MCF 10A (cell line): ENCODE data around the gene ALDH1B1. TPM values are rescaled to one million over a fixed set of nuclear protein-coding genes. Genes with fewer than 3 reads are reported as not detected.
A peak's percentile ranks its signal among the peaks of the same experiment; 100 is the strongest.

Experiments
- BruUV-seq: library from RNA; stranded (reverse); fragments of 400-500 nt; replicated peaks from 2 replicates; lab custom pipeline; 2021; lab: Mats Ljungman, UMichigan
- CTCF ChIA-PET: fragments of 300-600 bp; sonication (Branson Sonifier 250); formaldehyde crosslinking; extraction: SDS; loops from one replicate; lab custom pipeline; 2021; ENCODE audit warnings: antibody characterized with exemption, inconsistent platforms; lab: Yijun Ruan, JAX
- POLR2A ChIA-PET: fragments of 300-600, 350-650 bp; sonication (Branson Sonifier 250); formaldehyde crosslinking; extraction: SDS; loops from one replicate; lab custom pipeline; 2020; ENCODE audit warnings: antibody characterized with exemption, inconsistent platforms; lab: Yijun Ruan, JAX
- DNase-seq: peaks from one replicate; pipeline ENCODE4 v3.0.0-alpha.2; 2018; ENCODE audit not compliant: unreplicated experiment
- H3K27ac Mint-ChIP-seq: one replicate; pipeline ENCODE4 v1.8.0; 2022; ENCODE audit warnings: mild to moderate bottlenecking, low read depth, mixed read lengths; ENCODE audit not compliant: unreplicated experiment
- H3K27me3 Mint-ChIP-seq: one replicate; pipeline ENCODE4 v1.8.0; 2022; ENCODE audit warnings: mixed read lengths; ENCODE audit not compliant: insufficient read depth, unreplicated experiment
- H3K36me3 Mint-ChIP-seq: one replicate; pipeline ENCODE4 v1.8.0; 2022; ENCODE audit warnings: mild to moderate bottlenecking, moderate library complexity, mixed read lengths; ENCODE audit not compliant: insufficient read depth, unreplicated experiment
- H3K4me1 Mint-ChIP-seq: one replicate; pipeline ENCODE4 v1.8.0; 2022; ENCODE audit warnings: mixed read lengths; ENCODE audit not compliant: insufficient read depth, unreplicated experiment
- H3K4me3 Mint-ChIP-seq: one replicate; pipeline ENCODE4 v1.8.0; 2022; ENCODE audit warnings: mild to moderate bottlenecking, moderate library complexity, mixed read lengths; ENCODE audit not compliant: unreplicated experiment
- H3K9me3 Mint-ChIP-seq: one replicate; pipeline ENCODE4 v1.8.0; 2022; ENCODE audit warnings: mixed read lengths; ENCODE audit not compliant: unreplicated experiment
- intact Hi-C: fragments of 100-400 bp; cut with micrococcal nuclease; formaldehyde crosslinking; loops from 2 replicates; pipeline ENCODE4 v1.14.1; 2022
- total RNA-seq: library from RNA; stranded (reverse); gene quantifications from 2 replicates; pipeline ENCODE4 v1.2.3, GENCODE V29; 2022
- TF ChIP-seq, protein P1 (sequence below): fragments of 200-600 bp; IDR thresholded peaks from one replicate; pipeline ENCODE4 v1.8.0; 2022; ENCODE audit warnings: antibody characterized with exemption, mild to moderate bottlenecking; ENCODE audit not compliant: unreplicated experiment

ALDH1B1 gene
- total RNA-seq, 1 experiment from 2014 or later: 26.2 TPM

DNA sequence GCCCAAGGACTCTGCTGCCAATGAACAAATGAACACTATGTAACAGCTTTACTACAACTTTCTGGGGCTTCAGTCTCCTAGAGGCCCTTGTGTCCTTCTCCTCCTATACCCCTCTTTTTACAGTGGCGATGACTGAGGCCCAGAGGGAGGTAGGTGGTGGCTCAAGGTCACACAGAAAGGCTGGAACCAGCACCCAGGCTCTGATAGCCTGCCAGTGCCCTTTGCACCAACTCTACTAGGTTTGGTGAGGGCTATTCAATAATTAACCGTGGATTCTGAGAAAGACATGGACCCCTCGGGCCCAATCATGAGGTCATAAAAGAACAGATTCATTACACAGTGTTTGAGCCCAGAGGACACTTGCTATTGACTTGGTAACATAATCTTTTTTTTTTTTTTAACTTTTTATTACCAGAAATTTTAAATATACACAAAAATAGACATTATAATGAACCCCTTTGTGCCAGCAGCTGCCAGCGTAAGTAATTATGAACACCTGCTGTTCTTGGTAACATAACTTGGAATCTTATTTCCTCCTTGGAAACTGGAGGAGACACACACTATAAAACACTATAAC, 6.1 kb upstream of the ALDH1B1 start:
- peaks cover 6% of the 10 kb centered on the region for H3K36me3 Mint-ChIP-seq
- H3K4me3 Mint-ChIP-seq: no peak overlapping the region
- H3K27me3 Mint-ChIP-seq: no peaks in the 10 kb centered on the region
- no peak overlapping the region for H3K27ac Mint-ChIP-seq
- intact Hi-C loops: no loop called here
- peaks cover 10% of the 10 kb centered on the region for H3K9me3 Mint-ChIP-seq
- no TSS peak for BruUV-seq
- peaks cover 8% of the 10 kb centered on the region for H3K4me1 Mint-ChIP-seq
- TF ChIP-seq, protein P1, sequence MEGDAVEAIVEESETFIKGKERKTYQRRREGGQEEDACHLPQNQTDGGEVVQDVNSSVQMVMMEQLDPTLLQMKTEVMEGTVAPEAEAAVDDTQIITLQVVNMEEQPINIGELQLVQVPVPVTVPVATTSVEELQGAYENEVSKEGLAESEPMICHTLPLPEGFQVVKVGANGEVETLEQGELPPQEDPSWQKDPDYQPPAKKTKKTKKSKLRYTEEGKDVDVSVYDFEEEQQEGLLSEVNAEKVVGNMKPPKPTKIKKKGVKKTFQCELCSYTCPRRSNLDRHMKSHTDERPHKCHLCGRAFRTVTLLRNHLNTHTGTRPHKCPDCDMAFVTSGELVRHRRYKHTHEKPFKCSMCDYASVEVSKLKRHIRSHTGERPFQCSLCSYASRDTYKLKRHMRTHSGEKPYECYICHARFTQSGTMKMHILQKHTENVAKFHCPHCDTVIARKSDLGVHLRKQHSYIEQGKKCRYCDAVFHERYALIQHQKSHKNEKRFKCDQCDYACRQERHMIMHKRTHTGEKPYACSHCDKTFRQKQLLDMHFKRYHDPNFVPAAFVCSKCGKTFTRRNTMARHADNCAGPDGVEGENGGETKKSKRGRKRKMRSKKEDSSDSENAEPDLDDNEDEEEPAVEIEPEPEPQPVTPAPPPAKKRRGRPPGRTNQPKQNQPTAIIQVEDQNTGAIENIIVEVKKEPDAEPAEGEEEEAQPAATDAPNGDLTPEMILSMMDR: no peak
- POLR2A ChIA-PET: no interaction called here
- no peak for DNase-seq
- CTCF ChIA-PET: interaction anchor here (1.6 kb wide), 1 partner anchor 16 kb away, joined by 4 read pairs; no protein-coding TSS in a partner anchor

DNA sequence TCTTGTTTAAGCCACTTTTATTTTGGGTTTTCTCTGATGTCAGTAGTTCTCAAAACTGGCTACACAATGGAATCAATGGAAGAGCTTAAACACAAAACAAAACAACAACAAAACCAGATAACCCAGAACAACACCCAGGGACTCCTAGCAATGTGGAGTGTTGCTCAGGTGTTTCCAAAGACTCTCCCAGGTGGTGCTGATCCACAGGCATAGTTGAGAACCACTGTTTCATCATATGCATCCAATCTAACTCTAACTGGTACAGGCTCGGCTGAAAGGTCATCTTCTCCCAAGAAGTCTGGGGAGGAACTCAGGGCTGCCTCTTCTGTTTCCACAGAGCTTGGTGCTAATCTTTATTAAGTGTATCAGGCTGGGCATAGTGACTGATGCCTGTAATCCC, 5.4 kb upstream of the ALDH1B1 start:
- TF ChIP-seq, protein P1: no peak
- no peak overlapping the region for H3K27ac Mint-ChIP-seq
- POLR2A ChIA-PET: no interaction called here
- no peak for DNase-seq
- no TSS peak for BruUV-seq
- H3K4me1 Mint-ChIP-seq: peaks cover 8% of the 10 kb centered on the region
- no peak overlapping the region for H3K4me3 Mint-ChIP-seq
- intact Hi-C loops: no loop called here
- peaks cover 6% of the 10 kb centered on the region for H3K36me3 Mint-ChIP-seq
- H3K27me3 Mint-ChIP-seq: no peaks in the 10 kb centered on the region
- H3K9me3 Mint-ChIP-seq: peaks cover 10% of the 10 kb centered on the region
- CTCF ChIA-PET: interaction anchor here (0.6 to 1.6 kb wide), 2 partner anchors 16 to 271 kb away, joined by 3 to 4 read pairs; no protein-coding TSS in a partner anchor

DNA sequence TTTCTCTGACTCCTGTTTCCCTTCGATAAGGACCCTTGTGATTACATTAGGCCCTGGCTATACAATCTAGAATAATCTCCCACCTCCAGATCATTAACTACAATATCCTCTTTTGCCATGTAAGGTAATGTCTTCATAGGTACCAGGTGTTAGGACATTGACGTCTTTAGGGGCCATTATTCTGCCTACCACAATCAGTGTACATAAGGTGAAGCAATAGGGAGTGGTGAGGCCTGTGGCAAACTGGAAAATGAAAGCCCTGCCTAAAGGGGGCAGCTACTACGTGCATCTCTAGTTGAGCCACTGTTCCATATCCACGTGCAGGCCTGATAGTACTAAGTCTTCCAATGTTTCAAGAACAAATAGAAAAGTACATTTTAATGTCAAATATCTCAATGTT, 4.8 kb upstream of the ALDH1B1 start:
- Mint-ChIP-seq H3K9me3 (peaks cover 10% of the 10 kb centered on the region), H3K4me1 (peaks cover 8% of the 10 kb centered on the region), H3K27ac (no peak overlapping the region), H3K36me3 (peaks cover 6% of the 10 kb centered on the region), H3K27me3 (no peaks in the 10 kb centered on the region), H3K4me3 (no peak overlapping the region)
- TF ChIP-seq, protein P1: no peak
- BruUV-seq: no TSS peak
- intact Hi-C loops: no loop called here
- POLR2A ChIA-PET: interaction anchor here (0.7 to 0.9 kb wide), 2 partner anchors 60 to 352 kb away, joined by 3 to 5 read pairs; no protein-coding TSS in a partner anchor
- CTCF ChIA-PET: interaction anchor here (0.6 to 2.9 kb wide), 3 partner anchors 15 to 271 kb away, joined by 3 to 10 read pairs (median 3); no protein-coding TSS in a partner anchor
- no peak for DNase-seq

DNA sequence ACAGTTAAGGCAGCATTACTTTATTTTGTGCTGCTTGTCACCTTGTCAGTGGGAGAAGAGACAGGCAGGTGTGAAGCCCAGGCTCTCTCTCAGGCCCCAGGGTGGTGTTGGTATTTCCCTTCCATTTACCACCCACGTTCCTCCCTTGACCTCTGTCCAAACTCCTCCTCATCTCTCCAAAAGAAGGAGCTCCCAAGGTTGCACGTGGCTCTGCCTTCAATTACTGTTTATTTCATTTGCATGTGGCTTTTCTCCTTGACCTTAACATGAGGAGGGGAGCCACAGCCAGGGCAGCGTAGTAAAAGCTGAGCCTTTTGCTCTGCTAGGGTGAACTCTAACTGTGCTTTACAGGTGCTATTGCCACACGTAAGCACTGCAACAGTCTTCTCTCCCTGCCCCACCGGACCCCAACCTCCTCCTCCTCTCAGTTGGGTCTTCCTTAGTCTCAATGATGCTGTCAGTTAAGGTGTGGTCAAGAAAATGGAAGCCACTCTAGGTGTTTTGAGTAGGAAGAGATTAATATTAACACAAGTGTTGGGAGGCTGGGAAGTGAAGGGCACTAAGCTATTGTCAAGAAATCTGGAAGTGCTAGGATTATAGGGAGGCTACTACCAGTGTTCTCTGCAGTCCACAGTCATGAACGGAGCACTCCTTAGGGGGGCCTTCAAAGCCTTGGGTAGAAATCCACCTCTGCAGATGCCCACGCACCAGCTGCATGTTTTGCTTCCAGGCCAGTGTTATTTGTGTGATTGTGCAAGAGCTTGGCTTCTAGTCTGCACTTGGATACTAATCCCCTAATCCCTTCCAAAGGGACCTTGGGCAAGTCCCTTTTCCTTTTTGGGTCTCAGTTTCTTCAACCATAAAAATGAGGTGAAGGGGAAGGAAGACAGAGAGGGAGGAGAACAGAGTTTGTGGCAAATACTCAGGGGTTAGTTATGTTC, 3.9 kb upstream of the ALDH1B1 start:
- intact Hi-C loops: no loop called here
- Mint-ChIP-seq H3K4me3 (no peak overlapping the region), H3K27me3 (no peaks in the 10 kb centered on the region), H3K36me3 (peaks cover 6% of the 10 kb centered on the region), H3K27ac (no peak overlapping the region), H3K4me1 (peaks cover 13% of the 10 kb centered on the region), H3K9me3 (peaks cover 10% of the 10 kb centered on the region)
- POLR2A ChIA-PET: interaction anchor here (0.6 to 0.9 kb wide), 3 partner anchors 12 to 352 kb away, joined by 3 to 5 read pairs (median 3); no protein-coding TSS in a partner anchor
- peak; percentile 48 for DNase-seq
- BruUV-seq: no TSS peak
- TF ChIP-seq, protein P1: no peak
- CTCF ChIA-PET: interaction anchor here (0.5 to 2.9 kb wide), 4 partner anchors 10 to 70 kb away, joined by 3 to 10 read pairs (median 3); no protein-coding TSS in a partner anchor
